Measurements from ENCODE around the gene TRIP12. TPM values are rescaled to one million over a fixed set of nuclear protein-coding genes. Genes with fewer than 3 reads are reported as not detected.

TRIP12 gene
- total and polyA plus RNA-seq, 4 donors, result 106 to 233 (median 159) TPM

GRCh38 chr2:229738024-229738625 is 183.7 kb downstream of the TRIP12 start:
- H3K4me1 ChIP-seq (ENCODE audit: control insufficient read depth, insufficient read depth, low read length), result no peaks in the 10 kb centered on the region
- no peaks in the 10 kb centered on the region for H3K36me3 ChIP-seq (ENCODE audit: control insufficient read depth, insufficient read depth, low read length)
- H3K27me3 ChIP-seq (ENCODE audit: control insufficient read depth, insufficient read depth, low read length), result no peaks in the 10 kb centered on the region
- no peaks in the 10 kb centered on the region for H3K9me3 ChIP-seq (ENCODE audit: control insufficient read depth, insufficient read depth, low read length)
- WGBS (ENCODE audit: insufficient coverage), result no CpG with 5 or more reads among the region's 3 CpGs
- DNase-seq (ENCODE audit: low read depth in 4 of 6, low spot score in 6 of 6), result no peak
- H3K27ac ChIP-seq (ENCODE audit: low read depth, low read length), result no peak overlapping the region
- H3K4me3 ChIP-seq (ENCODE audit: low read depth, low read length), result no peak overlapping the region

- 82% methylated on average over 1 of the region's 1 CpG for WGBS (ENCODE audit: insufficient coverage)
- Histone ChIP-seq H3K27ac (ENCODE audit: low read depth, low read length) (no peak overlapping the region), H3K4me3 (ENCODE audit: low read depth, low read length) (no peak overlapping the region), H3K4me1 (ENCODE audit: control insufficient read depth, insufficient read depth, low read length) (no peaks in the 10 kb centered on the region), H3K9me3 (ENCODE audit: control insufficient read depth, insufficient read depth, low read length) (no peaks in the 10 kb centered on the region), H3K36me3 (ENCODE audit: control insufficient read depth, insufficient read depth, low read length) (no peaks in the 10 kb centered on the region), H3K27me3 (ENCODE audit: control insufficient read depth, insufficient read depth, low read length) (no peaks in the 10 kb centered on the region)
- DNase-seq (ENCODE audit: low read depth in 4 of 6, low spot score in 6 of 6), result no peak
Observed at GRCh38 chr2:229734410-229734809, 187.4 kb downstream of the TRIP12 start.

GRCh38 chr2:229733611-229734245 is 188.1 kb downstream of the TRIP12 start:
- no peaks in the 10 kb centered on the region for H3K36me3 ChIP-seq (ENCODE audit: control insufficient read depth, insufficient read depth, low read length)
- no peaks in the 10 kb centered on the region for H3K27me3 ChIP-seq (ENCODE audit: control insufficient read depth, insufficient read depth, low read length)
- no peak overlapping the region for H3K27ac ChIP-seq (ENCODE audit: low read depth, low read length)
- WGBS (ENCODE audit: insufficient coverage), result 67% methylated on average over 1 of the region's 6 CpGs
- no peak for DNase-seq (ENCODE audit: low read depth in 4 of 6, low spot score in 6 of 6)
- H3K9me3 ChIP-seq (ENCODE audit: control insufficient read depth, insufficient read depth, low read length), result no peaks in the 10 kb centered on the region
- no peak overlapping the region for H3K4me3 ChIP-seq (ENCODE audit: low read depth, low read length)
- H3K4me1 ChIP-seq (ENCODE audit: control insufficient read depth, insufficient read depth, low read length), result no peaks in the 10 kb centered on the region

- Histone ChIP-seq H3K9me3 (ENCODE audit: control insufficient read depth, insufficient read depth, low read length) (no peaks in the 10 kb centered on the region), H3K4me1 (ENCODE audit: control insufficient read depth, insufficient read depth, low read length) (no peaks in the 10 kb centered on the region), H3K36me3 (ENCODE audit: control insufficient read depth, insufficient read depth, low read length) (no peaks in the 10 kb centered on the region), H3K4me3 (ENCODE audit: low read depth, low read length) (no peak overlapping the region), H3K27me3 (ENCODE audit: control insufficient read depth, insufficient read depth, low read length) (no peaks in the 10 kb centered on the region), H3K27ac (ENCODE audit: low read depth, low read length) (no peak overlapping the region)
- DNase-seq (ENCODE audit: low read depth in 4 of 6, low spot score in 6 of 6), result no peak
- 95% methylated on average over 4 of the region's 6 CpGs for WGBS (ENCODE audit: insufficient coverage)
Observed at GRCh38 chr2:229732897-229733296, 188.9 kb downstream of the TRIP12 start.

GRCh38 chr2:229731916-229732315 is 189.9 kb downstream of the TRIP12 start:
- Histone ChIP-seq H3K9me3 (ENCODE audit: control insufficient read depth, insufficient read depth, low read length) (no peaks in the 10 kb centered on the region), H3K4me3 (ENCODE audit: low read depth, low read length) (no peak overlapping the region), H3K27ac (ENCODE audit: low read depth, low read length) (no peak overlapping the region), H3K4me1 (ENCODE audit: control insufficient read depth, insufficient read depth, low read length) (no peaks in the 10 kb centered on the region), H3K27me3 (ENCODE audit: control insufficient read depth, insufficient read depth, low read length) (no peaks in the 10 kb centered on the region), H3K36me3 (ENCODE audit: control insufficient read depth, insufficient read depth, low read length) (no peaks in the 10 kb centered on the region)
- 48% methylated on average over 4 of the region's 4 CpGs for WGBS (ENCODE audit: insufficient coverage)
- no peak for DNase-seq (ENCODE audit: low read depth in 4 of 6, low spot score in 6 of 6)

- no peak overlapping the region for H3K4me3 ChIP-seq (ENCODE audit: low read depth, low read length)
- WGBS (ENCODE audit: insufficient coverage), result 90% methylated on average over 3 of the region's 5 CpGs
- H3K36me3 ChIP-seq (ENCODE audit: control insufficient read depth, insufficient read depth, low read length), result no peaks in the 10 kb centered on the region
- no peaks in the 10 kb centered on the region for H3K9me3 ChIP-seq (ENCODE audit: control insufficient read depth, insufficient read depth, low read length)
- DNase-seq (ENCODE audit: low read depth in 4 of 6, low spot score in 6 of 6), result peak in 1 of 6 donors; percentile 39
- no peaks in the 10 kb centered on the region for H3K4me1 ChIP-seq (ENCODE audit: control insufficient read depth, insufficient read depth, low read length)
- H3K27ac ChIP-seq (ENCODE audit: low read depth, low read length), result no peak overlapping the region
- H3K27me3 ChIP-seq (ENCODE audit: control insufficient read depth, insufficient read depth, low read length), result no peaks in the 10 kb centered on the region
Observed at GRCh38 chr2:229731363-229731762, 190.4 kb downstream of the TRIP12 start.

GRCh38 chr2:229728370-229728769 is 193.4 kb downstream of the TRIP12 start:
- Histone ChIP-seq H3K9me3 (ENCODE audit: control insufficient read depth, insufficient read depth, low read length) (no peaks in the 10 kb centered on the region), H3K27ac (ENCODE audit: low read depth, low read length) (no peak overlapping the region), H3K4me1 (ENCODE audit: control insufficient read depth, insufficient read depth, low read length) (no peaks in the 10 kb centered on the region), H3K27me3 (ENCODE audit: control insufficient read depth, insufficient read depth, low read length) (no peaks in the 10 kb centered on the region), H3K36me3 (ENCODE audit: control insufficient read depth, insufficient read depth, low read length) (no peaks in the 10 kb centered on the region), H3K4me3 (ENCODE audit: low read depth, low read length) (no peak overlapping the region)
- DNase-seq (ENCODE audit: low read depth in 4 of 6, low spot score in 6 of 6), result no peak

- H3K27ac ChIP-seq (ENCODE audit: low read depth, low read length), result no peak overlapping the region
Observed at GRCh38 chr2:229726643-229727042, 195.2 kb downstream of the TRIP12 start.

GRCh38 chr2:229725716-229726574 is 195.9 kb downstream of the TRIP12 start:
- Histone ChIP-seq H3K27me3 (ENCODE audit: control insufficient read depth, insufficient read depth, low read length) (no peaks in the 10 kb centered on the region), H3K4me1 (ENCODE audit: control insufficient read depth, insufficient read depth, low read length) (no peaks in the 10 kb centered on the region), H3K9me3 (ENCODE audit: control insufficient read depth, insufficient read depth, low read length) (peaks cover 2% of the 10 kb centered on the region), H3K27ac (ENCODE audit: low read depth, low read length) (no peak overlapping the region), H3K36me3 (ENCODE audit: control insufficient read depth, insufficient read depth, low read length) (no peaks in the 10 kb centered on the region), H3K4me3 (ENCODE audit: low read depth, low read length) (no peak overlapping the region)
- WGBS (ENCODE audit: insufficient coverage), result no CpG with 5 or more reads among the region's 7 CpGs
- peak in 1 of 6 donors; percentile 51 for DNase-seq (ENCODE audit: low read depth in 4 of 6, low spot score in 6 of 6)

More at GRCh38 chr2:229726643-229727042, 195.2 kb downstream of the TRIP12 start:
- peaks cover 2% of the 10 kb centered on the region for H3K9me3 ChIP-seq (ENCODE audit: control insufficient read depth, insufficient read depth, low read length)
- WGBS (ENCODE audit: insufficient coverage), result 90% methylated on average over 2 of the region's 2 CpGs
- H3K4me3 ChIP-seq (ENCODE audit: low read depth, low read length), result no peak overlapping the region
- H3K36me3 ChIP-seq (ENCODE audit: control insufficient read depth, insufficient read depth, low read length), result no peaks in the 10 kb centered on the region
- H3K4me1 ChIP-seq (ENCODE audit: control insufficient read depth, insufficient read depth, low read length), result no peaks in the 10 kb centered on the region
- no peak for DNase-seq (ENCODE audit: low read depth in 4 of 6, low spot score in 6 of 6)
- no peaks in the 10 kb centered on the region for H3K27me3 ChIP-seq (ENCODE audit: control insufficient read depth, insufficient read depth, low read length)

Data from spinal cord (tissue), 10 donors.